Measurements from ENCODE around the gene VAV3.

Gene VAV3

GRCh38 chr1:107936498-107937481 lies 28.2 kb downstream of the VAV3 start:
- peak; percentile 35 for DNase-seq (ENCODE audit: low read depth)

GRCh38 chr1:107935396-107936064 lies 29.4 kb downstream of the VAV3 start:
- peak; percentile 41 for DNase-seq (ENCODE audit: low read depth)

GRCh38 chr1:107934578-107934977 lies 30.4 kb downstream of the VAV3 start:
- DNase-seq (ENCODE audit: low read depth), result no peak

- no peak for DNase-seq (ENCODE audit: low read depth)
Measured at GRCh38 chr1:107933736-107934135, 31.2 kb downstream of the VAV3 start.

- DNase-seq (ENCODE audit: low read depth), result no peak
Measured at GRCh38 chr1:107930292-107930691, 34.7 kb downstream of the VAV3 start.

GRCh38 chr1:107927820-107928219 lies 37.2 kb downstream of the VAV3 start:
- DNase-seq (ENCODE audit: low read depth), result no peak

- DNase-seq (ENCODE audit: low read depth), result no peak
Measured at GRCh38 chr1:107926436-107927080, 38.4 kb downstream of the VAV3 start.

- DNase-seq (ENCODE audit: low read depth), result no peak
Measured at GRCh38 chr1:107925565-107925964, 39.4 kb downstream of the VAV3 start.

- no peak for DNase-seq (ENCODE audit: low read depth)
Measured at GRCh38 chr1:107920999-107921398, 44.0 kb downstream of the VAV3 start.

GRCh38 chr1:107920561-107920960 lies 44.4 kb downstream of the VAV3 start:
- no peak for DNase-seq (ENCODE audit: low read depth)

GRCh38 chr1:107919953-107920352 lies 45.0 kb downstream of the VAV3 start:
- no peak for DNase-seq (ENCODE audit: low read depth)

- no peak for DNase-seq (ENCODE audit: low read depth)
Measured at GRCh38 chr1:107914119-107914765, 50.7 kb downstream of the VAV3 start.

GRCh38 chr1:107912656-107913055 lies 52.3 kb downstream of the VAV3 start:
- no peak for DNase-seq (ENCODE audit: low read depth)

- DNase-seq (ENCODE audit: low read depth), result no peak
Measured at GRCh38 chr1:107900090-107900945, 64.7 kb downstream of the VAV3 start.

- DNase-seq (ENCODE audit: low read depth), result no peak
Measured at GRCh38 chr1:107899655-107900054, 65.3 kb downstream of the VAV3 start.

GRCh38 chr1:107897438-107898345 lies 67.3 kb downstream of the VAV3 start:
- no peak for DNase-seq (ENCODE audit: low read depth)

GRCh38 chr1:107896936-107897335 lies 68.0 kb downstream of the VAV3 start:
- DNase-seq (ENCODE audit: low read depth), result no peak

GRCh38 chr1:107896401-107896800 lies 68.6 kb downstream of the VAV3 start:
- DNase-seq (ENCODE audit: low read depth), result no peak

- DNase-seq (ENCODE audit: low read depth), result no peak
Measured at GRCh38 chr1:107895403-107896191, 69.4 kb downstream of the VAV3 start.

Data from activated T-cell treated with anti-CD3 and anti-CD28 coated beads for 48 hours (primary cell).